Smooth muscle cell (in vitro differentiated cells): ENCODE data around the gene ZPBP2. TPM values are rescaled to one million over a fixed set of nuclear protein-coding genes. Genes with fewer than 3 reads are reported as not detected.

ENCODE experiments used
- DNase-seq: peaks from one replicate; lab custom pipeline; 2025; ENCODE audit not compliant: unreplicated experiment; lab: John Stamatoyannopoulos, UW
- H2AFZ ChIP-seq: fragments of 200-600 bp; sonication (generic); 2 replicates; pipeline ENCODE4 v1.6.0; 2016; ENCODE audit warnings: antibody characterized with exemption, low read depth, mild to moderate bottlenecking
- H3F3A ChIP-seq: fragments of 200-600 bp; sonication (generic); 2 replicates; pipeline ENCODE4 v1.6.0; 2017; ENCODE audit warnings: antibody characterized with exemption, low read depth
- H3K27ac ChIP-seq: fragments of 200-600 bp; sonication (generic); 2 replicates; pipeline ENCODE4 v1.5.1; 2016; ENCODE audit warnings: low read depth, mild to moderate bottlenecking
- H3K27me3 ChIP-seq: fragments of 200-600 bp; sonication (generic); 2 replicates; pipeline ENCODE4 v1.6.1; 2016; ENCODE audit warnings: low read depth, mild to moderate bottlenecking
- H3K36me3 ChIP-seq: fragments of 200-600 bp; sonication (generic); 2 replicates; pipeline ENCODE4 v1.5.1; 2016; ENCODE audit warnings: low read depth
- H3K4me1 ChIP-seq: fragments of 200-600 bp; sonication (generic); 2 replicates; pipeline ENCODE4 v1.5.1; 2016; ENCODE audit warnings: low read depth
- H3K4me2 ChIP-seq: fragments of 200-600 bp; sonication (generic); 2 replicates; pipeline ENCODE4 v1.6.0; 2016; ENCODE audit warnings: mild to moderate bottlenecking
- H3K4me3 ChIP-seq: fragments of 200-600 bp; sonication (generic); 2 replicates; pipeline ENCODE4 v1.5.1; 2016; ENCODE audit warnings: mild to moderate bottlenecking
- H3K79me2 ChIP-seq: fragments of 200-600 bp; sonication (generic); 2 replicates; pipeline ENCODE4 v1.6.0; 2016; ENCODE audit warnings: low read depth, mild to moderate bottlenecking
- H3K9ac ChIP-seq: fragments of 200-600 bp; sonication (generic); 2 replicates; pipeline ENCODE4 v1.6.0; 2016; ENCODE audit warnings: low read depth
- H3K9me3 ChIP-seq: fragments of 200-600 bp; sonication (generic); replicated peaks from 2 replicates; pipeline ENCODE4 v1.5.1; 2016; ENCODE audit warnings: low read depth
- H4K20me1 ChIP-seq: fragments of 200-600 bp; sonication (generic); 2 replicates; pipeline ENCODE4 v1.6.0; 2016; ENCODE audit warnings: low read depth
- CTCF ChIP-seq: fragments of 200-600 bp; sonication (generic); IDR thresholded peaks from 2 replicates; pipeline ENCODE4 v1.5.1; 2017; ENCODE audit warnings: borderline replicate concordance, mild to moderate bottlenecking, antibody characterized with exemption; ENCODE audit not compliant: insufficient read depth, poor library complexity, severe bottlenecking
- WGBS: methylation state at CpG from one replicate; pipeline ENCODE4 v1.1.7; 2016; ENCODE audit warnings: low lambda C conversion rate; 5-methylcytosine and 5-hydroxymethylcytosine counted together
- polyA plus RNA-seq: library from polyadenylated mRNA; unstranded; fragments of >200 nt; fragmentation: Nextera tagmentation; extraction: Ambion mirVana; gene quantifications from 2 replicates; pipeline ENCODE4 v1.2.1, GENCODE V29; 2016
- total RNA-seq: library from RNA; depleted of rRNA; stranded (reverse); fragments of >200 nt; gene quantifications from 2 replicates; pipeline ENCODE4 v1.2.3, GENCODE V29; 2014

ZPBP2 gene
- total and polyA plus RNA-seq, 2 experiments from 2014 or later, result not detected

GRCh38 chr17:39826334-39826733 lies 41.7 kb upstream of the ZPBP2 start:
- Histone ChIP-seq H3K9ac (no peak overlapping the region), H3K79me2 (no peaks in the 10 kb centered on the region), H3K4me2 (no peak overlapping the region), H4K20me1 (no peaks in the 10 kb centered on the region), H3K27me3 (no peaks in the 10 kb centered on the region), H3K4me3 (no peak overlapping the region), H3K27ac (no peak overlapping the region), H3K9me3 (no peaks in the 10 kb centered on the region), H2AFZ (no peak overlapping the region), H3F3A (no peaks in the 10 kb centered on the region), H3K36me3 (no peaks in the 10 kb centered on the region), H3K4me1 (no peaks in the 10 kb centered on the region)
- no peak for TF ChIP-seq CTCF
- WGBS, result 93% methylated on average over 2 of the region's 2 CpGs
- DNase-seq, result no peak

- H3K4me3 ChIP-seq, result no peak overlapping the region
- no peaks in the 10 kb centered on the region for H3K9me3 ChIP-seq
- no peak overlapping the region for H2AFZ ChIP-seq
- no peak overlapping the region for H3K9ac ChIP-seq
- TF ChIP-seq CTCF, result no peak
- no peaks in the 10 kb centered on the region for H3F3A ChIP-seq
- no peaks in the 10 kb centered on the region for H3K4me1 ChIP-seq
- H3K27me3 ChIP-seq, result no peaks in the 10 kb centered on the region
- no peak overlapping the region for H3K4me2 ChIP-seq
- H3K27ac ChIP-seq, result no peak overlapping the region
- WGBS, result 89% methylated on average over 4 of the region's 4 CpGs
- no peaks in the 10 kb centered on the region for H3K79me2 ChIP-seq
- no peak for DNase-seq
- H3K36me3 ChIP-seq, result no peaks in the 10 kb centered on the region
- H4K20me1 ChIP-seq, result no peaks in the 10 kb centered on the region
Measured at GRCh38 chr17:39828443-39828842, 39.6 kb upstream of the ZPBP2 start.

- TF ChIP-seq CTCF, result no peak
- no peak overlapping the region for H3K4me3 ChIP-seq
- no peaks in the 10 kb centered on the region for H3K79me2 ChIP-seq
- H3K4me2 ChIP-seq, result no peak overlapping the region
- H4K20me1 ChIP-seq, result no peaks in the 10 kb centered on the region
- no peaks in the 10 kb centered on the region for H3K36me3 ChIP-seq
- H3F3A ChIP-seq, result no peaks in the 10 kb centered on the region
- H3K4me1 ChIP-seq, result no peaks in the 10 kb centered on the region
- WGBS, result 89% methylated on average over 2 of the region's 2 CpGs
- peaks cover 4% of the 10 kb centered on the region for H3K9me3 ChIP-seq
- H3K27me3 ChIP-seq, result no peaks in the 10 kb centered on the region
- DNase-seq, result no peak
- no peak overlapping the region for H2AFZ ChIP-seq
- H3K9ac ChIP-seq, result no peak overlapping the region
- H3K27ac ChIP-seq, result no peak overlapping the region
Measured at GRCh38 chr17:39831588-39831987, 36.4 kb upstream of the ZPBP2 start.

- Histone ChIP-seq H3K9ac (no peak overlapping the region), H2AFZ (no peak overlapping the region), H3K4me2 (no peak overlapping the region), H3K4me1 (no peaks in the 10 kb centered on the region), H3F3A (no peaks in the 10 kb centered on the region), H3K36me3 (no peaks in the 10 kb centered on the region), H4K20me1 (no peaks in the 10 kb centered on the region), H3K4me3 (no peak overlapping the region), H3K79me2 (no peaks in the 10 kb centered on the region), H3K9me3 (peaks cover 4% of the 10 kb centered on the region), H3K27me3 (no peaks in the 10 kb centered on the region), H3K27ac (no peak overlapping the region)
- no peak for DNase-seq
- TF ChIP-seq CTCF, result no peak
Measured at GRCh38 chr17:39834017-39834416, 34.0 kb upstream of the ZPBP2 start.
